A549 (cell line): Measurements from ENCODE around the gene ST6GALNAC5.
"Not testable (repeated sequence)": the region's sequence is repeated elsewhere in the genome, so short reads cannot be mapped to it uniquely, and the experiment has no call there.

Experiments used
- BHLHE40 ChIP-seq: IDR thresholded peaks from 2 replicates; pipeline ENCODE4 v1.6.1; 2012; ENCODE audit warnings: low read depth, low read length, inconsistent platforms
- CBX2 ChIP-seq: fragments of 200-600 bp; sonication (generic); IDR thresholded peaks from 2 replicates; pipeline ENCODE4 v1.6.1; 2016; ENCODE audit warnings: low read depth, mild to moderate bottlenecking, borderline replicate concordance
- CTCF ChIP-seq: fragments of >200 bp; sonication (Bioruptor Twin); formaldehyde crosslinking; IDR thresholded peaks from 3 replicates; pipeline ENCODE4 v1.5.1; 2016
- EP300 ChIP-seq, 2 experiments: fragments of >200 bp; sonication (Bioruptor Twin); formaldehyde crosslinking; IDR thresholded peaks; 2 replicates in 1 of 2; 3 replicates in 1 of 2; pipeline ENCODE4 v1.6.1; 2016 to 2017
- JUNB ChIP-seq: fragments of >200 bp; sonication (Bioruptor Twin); formaldehyde crosslinking; IDR thresholded peaks from 2 replicates; pipeline ENCODE4 v1.6.1; 2016
- REST ChIP-seq: fragments of 200-600 bp; sonication (generic); IDR thresholded peaks from 2 replicates; pipeline ENCODE4 v1.6.1; 2016; ENCODE audit warnings: antibody characterized with exemption, mild to moderate bottlenecking, moderate library complexity
- RFX5 ChIP-seq: fragments of 450-650 bp; IDR thresholded peaks from 2 replicates; pipeline ENCODE4 v1.7.1; 2014; ENCODE audit warnings: antibody characterized with exemption, mild to moderate bottlenecking, moderate library complexity
- RNF2 ChIP-seq: fragments of 200-600 bp; sonication (generic); IDR thresholded peaks from 2 replicates; pipeline ENCODE4 v1.6.1; 2016; ENCODE audit warnings: low read depth, mild to moderate bottlenecking, antibody characterized with exemption, moderate library complexity, borderline replicate concordance
- ZNF302 ChIP-seq: fragments of 250-450 bp; sonication (Bioruptor Pico); IDR thresholded peaks from 2 replicates; pipeline ENCODE4 v1.9.0; 2021; ENCODE audit warnings: inconsistent platforms, mild to moderate bottlenecking, moderate library complexity

- TF ChIP-seq CTCF; REST; ZNF302 (CRISPR knock-in tag); JUNB; BHLHE40; RNF2; EP300 (IDR thresholded peaks at IDR 0.05); CBX2; RFX5: not testable (repeated sequence)
Measured at GRCh38 chr1:76981267-76981666, 114.0 kb downstream of the ST6GALNAC5 start.
